Measurements from ENCODE around the gene APOBEC3B. TPM values are rescaled to one million over a fixed set of nuclear protein-coding genes. Genes with fewer than 3 reads are reported as not detected.

APOBEC3B gene
- polyA plus RNA-seq, 1 donor from 2014 or later: not detected

- no peaks in the 10 kb centered on the region for H3K9me3 ChIP-seq (ENCODE audit: low read length)
- no peak overlapping the region for H3K4me3 ChIP-seq (ENCODE audit: low read length)
- no peak overlapping the region for H2AFZ ChIP-seq (ENCODE audit: low read depth, low read length)
- no peaks in the 10 kb centered on the region for H4K20me1 ChIP-seq (ENCODE audit: insufficient read depth)
- no peaks in the 10 kb centered on the region for H3K36me3 ChIP-seq (ENCODE audit: insufficient read depth, low read length)
- H3K27ac ChIP-seq (ENCODE audit: low read length): no peak overlapping the region
- H3K4me2 ChIP-seq (ENCODE audit: low read length): no peak overlapping the region
- H3K9me2 ChIP-seq (ENCODE audit: insufficient read depth, low read length): no peaks in the 10 kb centered on the region
- no peaks in the 10 kb centered on the region for H3K79me2 ChIP-seq (replicated peaks; ENCODE audit: insufficient read depth, low read length)
- H3K9ac ChIP-seq (ENCODE audit: low read length): no peak overlapping the region
- TF ChIP-seq RAD21 (conservative IDR thresholded peaks at IDR 0.05) (no peak), REST (IDR thresholded peaks at IDR 0.05; ENCODE audit: borderline replicate concordance) (no peak), MXI1 (conservative IDR thresholded peaks at IDR 0.05; ENCODE audit: poor library complexity, severe bottlenecking) (no peak), EZH2 (IDR thresholded peaks at IDR 0.05; ENCODE audit: borderline replicate concordance, insufficient read depth, low read length, poor library complexity, severe bottlenecking) (no peak), CTCF (IDR thresholded peaks at IDR 0.05; ENCODE audit: poor library complexity, severe bottlenecking) (no peak)
- no peaks in the 10 kb centered on the region for H3F3A ChIP-seq (ENCODE audit: insufficient read depth, low read length, poor library complexity, severe bottlenecking)
- no peaks in the 10 kb centered on the region for H3K27me3 ChIP-seq (ENCODE audit: insufficient read depth, low read depth, low read length)
These were observed 28.4 kb upstream of the APOBEC3B start for GRCh38 chr22:38953577-38954413.

- no peaks in the 10 kb centered on the region for H3K9me2 ChIP-seq (ENCODE audit: insufficient read depth, low read length)
- no peaks in the 10 kb centered on the region for H3K27me3 ChIP-seq (ENCODE audit: insufficient read depth, low read depth, low read length)
These were observed 27.6 kb upstream of the APOBEC3B start for GRCh38 chr22:38954414-38955043.

More at GRCh38 chr22:38954414-38955043, 27.6 kb upstream of the APOBEC3B start:
- Histone ChIP-seq H3K27ac (ENCODE audit: low read length) (no peak overlapping the region), H3K79me2 (replicated peaks; ENCODE audit: insufficient read depth, low read length) (no peaks in the 10 kb centered on the region), H4K20me1 (ENCODE audit: insufficient read depth) (no peaks in the 10 kb centered on the region), H3K4me3 (ENCODE audit: low read length) (no peak overlapping the region), H3K9ac (ENCODE audit: low read length) (no peak overlapping the region), H3K9me3 (ENCODE audit: low read length) (no peaks in the 10 kb centered on the region), H3K36me3 (ENCODE audit: insufficient read depth, low read length) (no peaks in the 10 kb centered on the region), H2AFZ (ENCODE audit: low read depth, low read length) (no peak overlapping the region), H3F3A (ENCODE audit: insufficient read depth, low read length, poor library complexity, severe bottlenecking) (no peaks in the 10 kb centered on the region), H3K4me2 (ENCODE audit: low read length) (no peak overlapping the region)
- TF ChIP-seq MXI1 (conservative IDR thresholded peaks at IDR 0.05; ENCODE audit: poor library complexity, severe bottlenecking) (no peak), EP300 (conservative IDR thresholded peaks at IDR 0.05; ENCODE audit: poor library complexity, severe bottlenecking) (no peak), EZH2 (IDR thresholded peaks at IDR 0.05; ENCODE audit: borderline replicate concordance, insufficient read depth, low read length, poor library complexity, severe bottlenecking) (no peak), REST (IDR thresholded peaks at IDR 0.05; ENCODE audit: borderline replicate concordance) (no peak), POLR2AphosphoS5 (IDR thresholded peaks at IDR 0.05) (no peak), TAF1 (IDR thresholded peaks at IDR 0.05; ENCODE audit: low read depth) (no peak), RAD21 (conservative IDR thresholded peaks at IDR 0.05) (no peak), CTCF (IDR thresholded peaks at IDR 0.05; ENCODE audit: poor library complexity, severe bottlenecking) (no peak), SMC3 (conservative IDR thresholded peaks at IDR 0.05; ENCODE audit: poor library complexity) (no peak)

Measured in neural cell (in vitro differentiated cells).